Calu3 (cell line): Measurements from ENCODE around the gene ACOT11. TPM values are rescaled to one million over a fixed set of nuclear protein-coding genes. Genes with fewer than 3 reads are reported as not detected.

Experiments
- BruUV-seq: library from RNA; stranded (reverse); fragments of 400-500 nt; replicated peaks from 2 replicates; lab custom pipeline; 2021; lab: Mats Ljungman, UMichigan
- CTCF ChIA-PET: fragments of 300-600 bp; sonication (Branson Sonifier 250); formaldehyde crosslinking; loops from one replicate; lab custom pipeline; 2022; ENCODE audit warnings: antibody characterized with exemption; lab: Charles Lee
- DNase-seq: peaks from one replicate; pipeline ENCODE4 v3.0.0; 2022
- H3K27ac Mint-ChIP-seq: one replicate; pipeline ENCODE4 v1.8.0; 2022; ENCODE audit warnings: mixed read lengths; ENCODE audit not compliant: unreplicated experiment
- H3K27me3 Mint-ChIP-seq: one replicate; pipeline ENCODE4 v1.8.0; 2022; ENCODE audit warnings: mixed read lengths; ENCODE audit not compliant: unreplicated experiment
- H3K36me3 Mint-ChIP-seq: one replicate; pipeline ENCODE4 v1.8.0; 2022; ENCODE audit warnings: mild to moderate bottlenecking, moderate library complexity, mixed read lengths; ENCODE audit not compliant: insufficient read depth, unreplicated experiment
- H3K4me1 Mint-ChIP-seq: one replicate; pipeline ENCODE4 v1.8.0; 2022; ENCODE audit warnings: mild to moderate bottlenecking, low read depth, mixed read lengths; ENCODE audit not compliant: unreplicated experiment
- H3K4me3 Mint-ChIP-seq: one replicate; pipeline ENCODE4 v1.8.0; 2022; ENCODE audit warnings: mild to moderate bottlenecking, low read depth, moderate library complexity, mixed read lengths; ENCODE audit not compliant: unreplicated experiment
- H3K9me3 Mint-ChIP-seq: one replicate; pipeline ENCODE4 v1.8.0; 2022; ENCODE audit warnings: low read depth, mixed read lengths; ENCODE audit not compliant: unreplicated experiment
- intact Hi-C: fragments of 100-400 bp; cut with micrococcal nuclease; formaldehyde crosslinking; loops from one replicate; pipeline ENCODE4 v1.10.0; 2022; ENCODE audit not compliant: unreplicated experiment
- total RNA-seq: library from RNA; stranded (reverse); gene quantifications from 2 replicates; pipeline ENCODE4 v1.2.3, GENCODE V29; 2022
- TF ChIP-seq, protein P1 (sequence below): fragments of 200-600 bp; IDR thresholded peaks from one replicate; pipeline ENCODE4 v1.8.0; 2022; ENCODE audit warnings: antibody characterized with exemption; ENCODE audit not compliant: unreplicated experiment

ACOT11 gene
- total RNA-seq, 1 experiment from 2014 or later: 10.4 TPM

DNA sequence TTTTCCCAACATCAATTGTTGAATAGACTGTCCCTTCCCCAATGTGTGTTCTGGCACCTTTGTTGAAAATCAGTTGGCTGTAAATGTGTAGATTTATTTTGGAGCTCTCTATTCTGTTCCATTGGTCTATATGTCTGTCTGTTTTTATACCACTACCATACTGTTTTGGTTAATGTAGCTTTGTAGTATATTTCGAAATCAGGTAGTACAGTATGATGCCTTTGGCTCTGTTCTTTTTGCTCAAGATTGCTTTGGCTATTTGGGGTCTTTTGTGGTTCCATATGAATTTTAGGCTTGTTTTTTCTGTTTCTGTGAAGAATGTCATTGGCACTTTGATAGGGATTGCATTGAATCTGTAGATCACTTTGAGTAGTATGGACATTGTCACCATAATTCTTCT is 8.1 kb downstream of the ACOT11 start:
- intact Hi-C loops: no loop called here
- no peak for DNase-seq
- Mint-ChIP-seq H3K9me3 (no peaks in the 10 kb centered on the region), H3K27me3 (no peaks in the 10 kb centered on the region), H3K36me3 (no peaks in the 10 kb centered on the region), H3K4me1 (no peaks in the 10 kb centered on the region), H3K27ac (no peak overlapping the region), H3K4me3 (no peak overlapping the region)
- BruUV-seq: no TSS peak
- CTCF ChIA-PET: no interaction called here
- TF ChIP-seq, protein P1, sequence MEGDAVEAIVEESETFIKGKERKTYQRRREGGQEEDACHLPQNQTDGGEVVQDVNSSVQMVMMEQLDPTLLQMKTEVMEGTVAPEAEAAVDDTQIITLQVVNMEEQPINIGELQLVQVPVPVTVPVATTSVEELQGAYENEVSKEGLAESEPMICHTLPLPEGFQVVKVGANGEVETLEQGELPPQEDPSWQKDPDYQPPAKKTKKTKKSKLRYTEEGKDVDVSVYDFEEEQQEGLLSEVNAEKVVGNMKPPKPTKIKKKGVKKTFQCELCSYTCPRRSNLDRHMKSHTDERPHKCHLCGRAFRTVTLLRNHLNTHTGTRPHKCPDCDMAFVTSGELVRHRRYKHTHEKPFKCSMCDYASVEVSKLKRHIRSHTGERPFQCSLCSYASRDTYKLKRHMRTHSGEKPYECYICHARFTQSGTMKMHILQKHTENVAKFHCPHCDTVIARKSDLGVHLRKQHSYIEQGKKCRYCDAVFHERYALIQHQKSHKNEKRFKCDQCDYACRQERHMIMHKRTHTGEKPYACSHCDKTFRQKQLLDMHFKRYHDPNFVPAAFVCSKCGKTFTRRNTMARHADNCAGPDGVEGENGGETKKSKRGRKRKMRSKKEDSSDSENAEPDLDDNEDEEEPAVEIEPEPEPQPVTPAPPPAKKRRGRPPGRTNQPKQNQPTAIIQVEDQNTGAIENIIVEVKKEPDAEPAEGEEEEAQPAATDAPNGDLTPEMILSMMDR: no peak

DNA sequence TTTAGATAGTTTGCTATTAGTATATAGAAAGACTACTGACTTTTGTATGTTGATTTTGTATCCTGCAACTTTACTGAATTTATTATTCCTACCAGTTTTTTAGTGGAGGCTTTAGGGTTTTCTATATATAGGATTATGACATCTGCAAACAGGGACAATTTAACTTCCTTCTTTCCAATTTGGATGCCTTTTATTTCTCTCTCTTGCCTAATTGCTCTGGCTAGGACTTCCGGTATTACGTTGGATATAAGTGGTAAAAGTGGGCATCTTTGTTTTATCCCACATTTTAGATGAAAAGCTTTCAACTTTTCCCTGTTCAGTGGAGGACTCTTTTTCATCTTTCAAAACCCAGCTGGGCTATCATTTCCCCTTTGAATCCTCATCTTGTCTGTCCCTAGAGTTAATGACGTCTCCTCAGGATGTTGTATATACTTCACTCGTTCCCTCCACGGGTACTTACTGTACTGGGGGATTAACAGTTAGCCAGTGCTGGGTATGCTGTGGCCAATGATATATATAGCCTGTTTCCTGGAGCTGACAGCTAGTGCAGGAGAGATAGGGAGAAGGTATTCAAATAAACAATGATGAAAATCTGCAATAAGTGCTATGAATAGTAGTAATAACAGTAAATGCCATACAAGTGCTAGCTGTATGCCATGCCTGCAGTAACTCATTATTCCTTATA is 9.8 kb downstream of the ACOT11 start:
- TF ChIP-seq, protein P1: no peak
- no peaks in the 10 kb centered on the region for H3K27me3 Mint-ChIP-seq

DNA sequence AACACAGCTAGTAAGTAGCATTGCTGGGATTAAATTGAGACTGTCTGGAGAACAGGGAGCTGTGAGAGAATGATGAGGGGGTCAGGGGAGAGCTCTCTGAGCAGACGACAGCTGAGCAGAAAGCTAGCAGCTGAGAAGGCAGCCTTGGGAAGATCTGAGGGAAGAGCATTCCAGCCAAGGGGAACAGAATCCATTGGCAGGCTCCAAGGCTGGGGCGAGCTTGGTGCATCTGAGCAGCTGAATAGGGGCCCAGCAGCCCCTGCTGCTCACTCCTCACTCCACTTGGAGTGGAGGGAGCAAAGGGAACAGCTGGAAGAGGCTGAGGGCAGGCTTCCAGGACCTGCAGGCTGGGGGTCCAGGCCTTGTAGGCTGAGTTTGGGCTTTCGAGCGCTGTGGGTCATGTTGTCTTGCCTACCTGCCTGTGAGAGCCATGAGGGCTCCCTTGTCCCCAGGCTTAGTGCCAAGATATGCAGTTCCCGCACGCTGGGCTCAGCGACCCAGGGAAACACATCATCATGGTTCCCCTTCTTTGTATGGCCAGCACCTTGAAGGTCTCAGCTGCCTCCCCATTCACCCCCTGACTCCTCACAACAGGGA is 10.5 kb downstream of the ACOT11 start:
- H3K36me3 Mint-ChIP-seq: no peaks in the 10 kb centered on the region
- no peaks in the 10 kb centered on the region for H3K4me1 Mint-ChIP-seq
- CTCF ChIA-PET: interaction anchor here (0.6 to 0.9 kb wide), 2 partner anchors 22 to 299 kb away, joined by 3 read pairs; no protein-coding TSS in a partner anchor
- no peak overlapping the region for H3K27ac Mint-ChIP-seq
- H3K9me3 Mint-ChIP-seq: no peaks in the 10 kb centered on the region
- no peak overlapping the region for H3K4me3 Mint-ChIP-seq
- no peak for DNase-seq
- H3K27me3 Mint-ChIP-seq: no peaks in the 10 kb centered on the region
- no TSS peak for BruUV-seq
- intact Hi-C loops: no loop called here
- TF ChIP-seq, protein P1: no peak

More for the DNA sequence above, 9.8 kb downstream of the ACOT11 start:
- Mint-ChIP-seq H3K4me3 (no peak overlapping the region), H3K4me1 (no peaks in the 10 kb centered on the region), H3K9me3 (no peaks in the 10 kb centered on the region), H3K36me3 (no peaks in the 10 kb centered on the region), H3K27ac (no peak overlapping the region)
- CTCF ChIA-PET: interaction anchor here (0.6 to 0.9 kb wide), 3 partner anchors 22 to 299 kb away, joined by 3 to 6 read pairs (median 3); no protein-coding TSS in a partner anchor
- no peak for DNase-seq
- BruUV-seq: no TSS peak
- intact Hi-C loops: no loop called here

DNA sequence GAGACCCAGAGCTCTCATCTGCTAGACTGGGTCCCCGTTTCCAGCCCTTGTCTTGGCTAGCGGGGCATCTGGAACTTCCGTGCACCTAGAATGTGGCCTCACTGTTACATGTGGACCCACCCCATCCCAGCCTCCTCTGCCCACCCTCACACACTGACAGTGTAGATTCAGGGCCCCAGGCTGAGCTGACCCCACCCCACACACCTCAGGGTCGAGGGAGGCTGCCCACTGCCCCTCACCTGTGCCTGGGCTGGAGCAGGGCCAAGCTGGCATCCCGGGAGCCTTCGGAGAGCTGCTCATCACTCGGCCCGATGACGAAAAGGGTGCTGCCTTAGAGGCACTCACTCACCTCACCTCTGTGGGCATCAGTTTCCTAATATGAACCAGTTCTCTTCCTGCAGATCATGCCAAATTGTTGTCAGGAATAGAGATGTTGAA is 11.1 kb downstream of the ACOT11 start:
- no TSS peak for BruUV-seq
- Mint-ChIP-seq H3K36me3 (no peaks in the 10 kb centered on the region), H3K4me3 (no peak overlapping the region), H3K4me1 (peaks cover under 1% of the 10 kb centered on the region), H3K9me3 (no peaks in the 10 kb centered on the region), H3K27ac (no peak overlapping the region), H3K27me3 (no peaks in the 10 kb centered on the region)
- TF ChIP-seq, protein P1: no peak
- intact Hi-C loops: no loop called here
- no peak for DNase-seq
- CTCF ChIA-PET: no interaction called here
